Right lung (tissue), 10 donors: ENCODE data around the gene FGF13. TPM values are rescaled to one million over a fixed set of nuclear protein-coding genes. Genes with fewer than 3 reads are reported as not detected.

Experiments used
- DNase-seq, 2 donors: peaks; one replicate each; pipeline ENCODE4 v3.0.0-alpha.2; 2013
- long read RNA-seq, 8 donors: transcript quantifications; one replicate each; lab custom pipeline, GENCODE V29; 2026
- polyA plus RNA-seq, 5 donors: library from polyadenylated mRNA; unstranded; fragments of 120-200 nt; gene quantifications; one replicate each; pipeline versions ENCODE4 v1.2.1 to v1.2.3, GENCODE V29; 2013; ENCODE audit warnings: inconsistent platforms in 1 of 5, low replicate concordance in 1 of 5; ENCODE audit not compliant: insufficient read length in 5 of 5, insufficient read depth in 1 of 5

FGF13 gene
- 10 to 100 TPM in 4 of 5 donors, 1 to 10 TPM in 1; 9.2 to 12.5 (median 11.7) TPM for polyA plus RNA-seq
- long read RNA-seq, donor 1, full-length matches to known transcripts: 7 of 7 reads
- long read RNA-seq, donor 1, partial matches to known transcripts: 0 of 7 reads
- long read RNA-seq, donor 1, other reads (novel, unspliced or antisense): 0 of 7 reads
- long read RNA-seq, donor 2, full-length matches to known transcripts: 1 of 1 reads
- long read RNA-seq, donor 2, partial matches to known transcripts: 0 of 1 reads
- long read RNA-seq, donor 2, other reads (novel, unspliced or antisense): 0 of 1 reads
- long read RNA-seq, donor 3, full-length matches to known transcripts: 1 of 1 reads
- long read RNA-seq, donor 3, partial matches to known transcripts: 0 of 1 reads
- long read RNA-seq, donor 3, other reads (novel, unspliced or antisense): 0 of 1 reads
- long read RNA-seq, donor 4, full-length matches to known transcripts: 1 of 1 reads
- long read RNA-seq, donor 4, partial matches to known transcripts: 0 of 1 reads
- long read RNA-seq, donor 4, other reads (novel, unspliced or antisense): 0 of 1 reads
- long read RNA-seq, donor 5, full-length matches to known transcripts: 5 of 5 reads
- long read RNA-seq, donor 5, partial matches to known transcripts: 0 of 5 reads
- long read RNA-seq, donor 5, other reads (novel, unspliced or antisense): 0 of 5 reads
- long read RNA-seq, donor 6, full-length matches to known transcripts: 2 of 2 reads
- long read RNA-seq, donor 6, partial matches to known transcripts: 0 of 2 reads
- long read RNA-seq, donor 6, other reads (novel, unspliced or antisense): 0 of 2 reads
- long read RNA-seq, donor 7, full-length matches to known transcripts: 4 of 4 reads
- long read RNA-seq, donor 7, partial matches to known transcripts: 0 of 4 reads
- long read RNA-seq, donor 7, other reads (novel, unspliced or antisense): 0 of 4 reads
- long read RNA-seq, donor 8, full-length matches to known transcripts: 3 of 3 reads
- long read RNA-seq, donor 8, partial matches to known transcripts: 0 of 3 reads
- long read RNA-seq, donor 8, other reads (novel, unspliced or antisense): 0 of 3 reads

DNA sequence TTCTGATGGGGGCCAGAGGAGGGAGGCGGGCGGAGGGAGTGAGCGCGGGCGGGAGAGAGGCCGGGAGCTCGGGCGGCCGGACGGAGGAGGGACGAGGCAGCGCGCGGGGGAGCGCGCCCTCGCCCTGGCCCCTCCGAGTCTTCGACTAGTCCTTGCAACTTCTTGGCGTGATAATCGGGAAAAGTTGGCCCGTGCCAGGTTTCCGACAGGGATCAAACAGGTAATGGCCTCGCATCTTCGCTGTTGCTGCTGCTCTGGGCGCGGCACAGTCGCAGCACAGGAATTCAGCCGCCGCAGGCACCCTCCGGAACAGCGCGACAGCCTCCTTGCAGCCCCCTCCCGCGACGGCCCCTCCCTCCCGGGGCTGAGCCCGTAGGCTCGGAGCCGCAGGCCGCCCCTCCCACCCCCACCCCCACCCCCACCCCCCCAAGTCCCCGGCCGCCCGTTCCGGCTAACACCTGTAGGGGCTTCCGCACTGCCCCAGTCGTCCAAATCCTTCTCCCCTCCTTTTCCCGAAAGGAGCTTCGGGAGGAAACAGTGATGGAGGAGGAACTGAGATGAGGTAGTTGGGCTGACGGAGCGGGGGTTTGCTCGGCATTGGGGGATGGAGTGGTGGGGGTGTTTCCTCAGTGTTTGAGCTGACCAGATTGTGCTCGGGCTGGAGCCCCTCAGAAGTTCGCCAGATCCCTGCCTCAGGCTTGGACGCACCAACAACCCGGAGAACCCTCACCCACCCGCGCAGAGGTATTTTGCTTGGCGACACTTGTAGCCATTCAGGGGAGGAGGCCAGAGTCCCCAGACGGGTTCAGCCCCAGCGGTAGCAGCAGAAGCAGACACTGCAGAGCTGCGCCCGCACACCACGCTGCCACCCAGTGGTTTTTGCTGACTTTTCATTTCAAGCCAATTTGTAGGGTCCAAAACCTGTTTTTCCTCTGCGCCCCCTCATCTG lies at the start of gene FGF13:
TSS of gene FGF13 (minus strand) at position 319 of the 949 bp plus-strand sequence. CDS start 714 bp downstream, outside the sequence.
- peak in 1 of 2 donors; percentile 31 for DNase-seq

DNA sequence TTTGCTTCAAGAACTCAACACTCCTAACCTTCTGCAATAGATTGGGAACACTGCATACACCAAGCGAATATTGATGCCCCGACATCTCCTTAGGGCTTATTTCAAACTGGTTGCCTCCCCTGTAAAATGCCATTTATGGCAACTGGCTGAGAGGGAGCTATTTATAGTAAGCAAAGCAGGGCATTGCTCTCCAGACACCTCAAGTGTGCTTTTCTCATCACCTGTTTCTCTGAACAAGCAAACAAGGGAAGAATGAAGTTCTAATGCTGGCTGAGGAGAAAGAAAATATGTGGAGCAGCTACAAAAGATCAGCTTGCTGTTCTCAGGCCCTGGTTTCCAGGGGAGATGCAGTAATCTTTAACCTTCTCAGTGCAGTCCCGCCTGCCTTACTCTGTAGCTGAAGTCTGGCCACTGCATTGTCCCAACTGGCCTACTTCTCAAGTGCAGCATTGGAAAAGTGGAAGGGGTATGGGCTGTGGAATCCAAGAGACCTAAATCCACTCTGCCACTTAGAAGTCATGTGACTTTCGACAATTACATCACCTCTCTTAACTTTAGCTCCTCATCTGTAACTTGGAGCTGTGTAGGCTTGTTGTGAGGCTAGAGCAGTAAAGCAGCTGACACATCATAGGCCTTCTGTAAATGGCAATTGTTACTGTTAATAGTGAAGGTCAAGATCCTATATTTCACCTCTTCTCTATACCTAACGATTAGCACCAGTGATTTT lies 47.9 kb upstream of the FGF13 start:
- DNase-seq: no peak

DNA sequence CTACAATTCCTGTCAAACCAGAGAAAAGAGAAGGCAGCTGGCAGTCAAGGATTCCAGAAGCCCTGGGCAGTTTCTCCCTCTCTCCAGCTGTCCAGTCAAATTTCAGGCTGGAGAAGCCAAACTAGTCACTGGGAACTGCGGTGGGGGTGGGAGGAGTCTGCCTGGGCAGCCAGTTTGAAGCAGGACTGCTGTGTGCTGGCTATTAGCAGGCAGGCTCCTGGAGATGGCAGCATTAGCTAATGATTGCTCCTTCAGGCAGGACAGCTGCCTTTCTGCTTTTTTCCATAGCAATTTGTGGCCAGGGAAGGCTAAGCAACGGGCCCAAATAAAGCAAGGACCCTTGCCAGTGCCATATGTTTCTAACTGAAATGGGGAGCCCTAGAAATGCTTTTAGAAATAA lies 44.7 kb upstream of the FGF13 start:
- peak; percentile 48 to 60 for DNase-seq

DNA sequence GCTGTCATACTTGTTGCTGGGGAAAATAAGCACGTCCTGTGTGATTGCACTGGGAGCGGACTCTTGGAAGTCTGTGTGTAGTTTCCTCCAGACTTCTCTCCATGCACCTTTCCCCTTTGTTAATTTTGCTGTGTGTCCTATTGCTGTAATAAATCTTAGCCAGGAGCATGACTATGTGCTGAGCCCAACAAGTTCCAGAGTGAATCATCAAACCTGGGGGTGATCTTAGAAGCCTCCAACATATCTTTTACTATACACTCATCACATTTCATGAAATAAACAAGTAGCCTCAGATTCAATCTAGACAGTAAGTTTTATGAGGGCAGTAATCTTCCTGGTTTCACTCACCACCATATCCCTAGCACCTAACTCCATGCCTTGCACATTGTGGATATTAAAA lies 43.3 kb upstream of the FGF13 start:
- no peak for DNase-seq

DNA sequence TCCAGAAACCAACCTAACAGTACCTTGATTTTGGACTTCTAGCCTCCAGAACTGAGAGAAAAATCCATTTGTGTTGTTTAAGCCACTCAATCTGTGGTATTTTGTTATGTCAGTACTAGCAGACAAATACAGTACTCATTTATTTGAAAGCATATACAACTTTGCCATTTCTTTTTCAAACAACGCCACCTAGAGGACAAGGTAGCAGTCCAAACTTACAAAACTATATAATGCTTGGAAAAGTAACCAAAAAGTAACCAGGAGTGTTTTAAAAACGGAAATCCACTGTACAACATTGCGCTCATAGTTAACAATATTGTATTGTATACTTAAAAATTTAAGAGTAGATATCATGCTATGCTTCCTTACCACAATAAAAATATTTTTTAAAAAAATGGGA lies 37.0 kb upstream of the FGF13 start:
- DNase-seq: no peak

DNA sequence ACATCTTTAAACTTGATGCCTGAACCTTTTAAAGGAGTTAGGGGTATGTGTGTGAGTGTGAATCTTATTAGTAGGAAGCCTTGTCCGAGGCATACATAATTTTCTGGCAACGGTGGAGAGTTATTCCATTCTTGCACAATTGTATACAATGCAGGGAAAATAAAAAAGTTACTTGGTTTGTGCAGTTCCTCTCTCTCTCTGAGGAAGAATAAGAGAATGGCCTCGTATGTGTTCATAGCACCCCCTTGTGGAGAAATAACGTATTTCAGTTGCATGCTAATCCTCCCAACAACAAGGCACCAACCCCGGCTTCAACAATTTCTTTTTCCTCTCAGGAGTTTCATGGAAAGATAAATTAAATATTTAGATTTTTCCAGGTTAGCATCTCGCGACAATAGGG lies 33.7 kb upstream of the FGF13 start:
- DNase-seq: peak; percentile 45 to 76

DNA sequence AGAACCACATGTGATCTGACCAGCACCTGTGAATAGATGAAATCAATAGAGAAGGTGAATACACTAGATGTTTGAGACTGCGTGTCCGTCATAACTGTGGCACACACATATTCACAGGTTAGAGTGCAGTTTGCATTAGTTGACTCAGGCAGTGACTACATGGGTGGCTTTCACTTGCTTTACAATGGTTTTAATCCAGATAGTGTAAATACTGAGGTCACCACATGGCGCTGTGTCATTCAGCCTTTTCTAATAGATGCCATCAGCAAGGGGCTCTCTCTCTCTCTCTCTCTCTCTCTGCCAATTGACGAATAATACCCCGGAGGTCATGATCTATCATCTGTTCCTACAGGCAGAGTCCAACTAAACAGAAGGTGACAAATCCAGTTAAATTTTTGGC lies 30.7 kb upstream of the FGF13 start:
- no peak for DNase-seq

DNA sequence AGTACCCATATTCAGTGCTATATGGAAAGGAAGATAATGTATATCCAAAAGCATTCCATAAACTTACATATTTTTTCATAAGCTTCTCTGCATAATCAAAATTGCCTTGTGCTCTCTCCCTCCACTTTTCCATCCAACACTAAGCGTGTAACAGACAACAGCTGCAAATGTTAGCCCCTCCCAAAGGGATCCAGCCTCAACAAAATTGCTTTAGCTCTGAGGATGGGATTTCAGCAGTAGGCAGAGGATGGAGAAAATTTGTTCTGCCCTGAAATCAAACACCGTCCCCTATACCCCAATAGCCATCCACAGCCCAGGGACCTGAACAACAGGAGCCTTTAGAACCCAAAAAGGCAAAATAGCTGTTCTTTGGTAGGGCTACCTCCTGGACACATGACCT lies 28.8 kb upstream of the FGF13 start:
- no peak for DNase-seq

DNA sequence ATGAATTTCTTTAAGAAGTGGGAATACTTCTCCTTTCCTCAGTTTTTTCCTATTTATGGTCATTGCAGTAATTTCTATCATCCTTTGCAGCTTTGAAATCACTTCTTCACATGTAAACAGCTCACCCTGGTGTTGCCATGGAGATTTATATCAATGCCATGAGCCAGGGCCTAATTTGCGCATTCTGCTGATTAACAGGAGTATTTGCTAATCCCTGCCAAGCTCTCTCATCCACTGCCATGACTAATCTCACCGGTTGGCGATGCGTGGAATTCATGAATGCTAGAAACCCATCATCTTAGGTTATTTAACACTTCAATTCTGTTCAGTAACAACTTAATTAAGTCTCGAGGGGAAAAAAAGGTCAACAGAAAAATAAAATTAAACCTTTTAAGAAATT lies 11.8 kb upstream of the FGF13 start:
- DNase-seq: no peak

DNA sequence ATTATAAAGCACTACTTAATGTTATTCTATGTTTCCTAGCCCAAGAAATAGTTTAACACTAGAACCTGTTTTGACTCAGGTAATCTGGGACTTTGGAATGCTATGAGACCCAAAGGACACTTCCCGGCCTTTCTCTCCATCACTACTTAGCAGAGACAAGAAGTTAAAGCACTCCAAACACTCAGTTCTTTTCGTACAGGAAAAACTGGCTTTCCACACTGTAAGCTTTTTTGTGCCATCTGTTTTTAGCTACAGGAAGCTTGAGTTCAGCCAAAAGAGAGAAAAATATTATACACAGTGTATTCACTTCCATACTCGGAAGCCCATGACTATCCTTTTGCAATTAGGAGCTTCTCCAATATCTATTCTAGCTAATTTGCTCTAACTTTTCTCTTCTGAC lies 7.9 kb upstream of the FGF13 start:
- peak in 1 of 2 donors; percentile 5 for DNase-seq

DNA sequence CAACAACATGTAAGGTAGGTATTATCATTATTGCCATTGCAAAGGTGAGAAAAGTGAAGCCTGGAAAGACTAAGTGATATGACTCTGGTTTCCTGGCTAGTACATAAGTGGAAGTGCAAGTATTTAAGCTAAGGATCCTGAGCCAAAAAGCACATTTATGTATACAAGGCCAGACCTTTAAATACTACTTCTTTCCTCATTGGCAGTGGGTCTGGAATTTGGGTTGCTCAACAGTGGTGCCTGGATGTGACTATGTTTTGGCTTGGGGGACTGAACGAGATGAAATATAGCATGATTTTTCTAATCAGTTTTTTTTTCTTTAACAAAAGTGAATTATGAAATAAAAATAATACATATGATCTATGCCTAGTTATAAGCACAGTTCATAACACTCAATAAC lies 7.4 kb upstream of the FGF13 start:
- DNase-seq: peak; percentile 45 to 50

DNA sequence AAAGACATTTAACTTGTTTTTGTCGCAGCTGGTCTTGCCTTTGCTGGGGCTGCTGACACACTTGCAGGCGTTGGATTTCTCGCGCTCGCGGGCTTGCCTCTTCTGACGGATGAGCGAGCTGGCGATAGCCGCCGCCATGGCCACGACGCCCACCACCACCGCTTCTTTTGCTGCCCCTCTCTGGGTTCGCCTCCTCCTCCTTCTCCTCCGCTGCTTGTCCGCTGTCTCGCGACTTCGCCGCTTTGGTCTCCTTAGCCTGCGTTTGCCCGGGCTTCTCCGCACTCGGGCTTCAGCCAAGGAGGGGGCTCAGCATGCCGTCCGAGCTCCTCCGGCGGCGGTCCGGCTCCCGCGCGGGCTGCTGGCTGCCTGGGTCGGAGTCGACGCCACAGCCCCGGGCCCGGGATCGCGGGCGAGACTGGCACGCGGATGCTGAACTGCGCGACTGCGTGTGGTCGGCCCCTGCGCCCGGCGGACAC lies 613 bp downstream of the FGF13 start:
- peak in 1 of 2 donors; percentile 24 for DNase-seq

DNA sequence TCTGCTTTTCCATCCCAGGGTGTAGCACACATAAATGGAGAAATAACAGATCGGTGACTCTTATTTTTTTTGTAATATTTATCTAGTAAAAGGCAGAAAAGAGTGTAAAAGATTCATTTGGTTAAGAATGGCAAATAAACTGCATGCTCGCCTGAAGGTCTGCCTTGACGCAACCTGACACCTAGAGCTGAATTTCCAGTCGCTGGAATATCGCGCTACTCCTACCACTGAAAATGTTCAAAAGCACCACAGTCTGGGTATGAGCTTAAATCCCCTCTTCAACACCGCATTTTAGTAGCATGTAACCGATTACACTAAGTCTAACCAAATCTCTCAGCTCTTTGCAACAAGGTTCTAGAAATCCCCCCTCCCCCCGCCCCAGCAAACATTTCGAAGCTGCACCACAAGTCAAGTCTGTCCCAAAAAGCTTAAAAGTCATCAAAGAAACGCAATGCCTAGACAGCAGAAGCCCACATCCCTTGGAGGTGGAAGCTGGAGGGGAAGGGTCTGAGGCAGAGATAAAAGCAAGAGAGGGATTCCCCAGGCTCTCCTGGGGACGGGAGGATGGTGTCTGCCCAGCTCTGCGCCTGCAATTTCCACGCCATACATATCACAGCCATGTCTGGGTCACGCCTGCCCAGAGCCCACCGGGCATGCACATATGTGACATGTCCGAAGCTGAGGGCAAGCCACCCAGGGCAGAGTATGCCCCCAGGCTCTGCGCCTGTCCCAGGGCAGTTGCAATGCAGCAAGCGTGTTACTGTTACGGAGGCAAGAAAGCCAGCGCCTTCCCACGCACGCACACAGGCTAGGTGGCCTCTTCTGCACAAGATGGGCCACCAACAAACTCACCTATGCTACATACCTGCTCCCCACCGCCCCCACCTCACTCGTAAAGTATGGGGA lies 1.4 kb downstream of the FGF13 start:
- peak in 1 of 2 donors; percentile 9 for DNase-seq

DNA sequence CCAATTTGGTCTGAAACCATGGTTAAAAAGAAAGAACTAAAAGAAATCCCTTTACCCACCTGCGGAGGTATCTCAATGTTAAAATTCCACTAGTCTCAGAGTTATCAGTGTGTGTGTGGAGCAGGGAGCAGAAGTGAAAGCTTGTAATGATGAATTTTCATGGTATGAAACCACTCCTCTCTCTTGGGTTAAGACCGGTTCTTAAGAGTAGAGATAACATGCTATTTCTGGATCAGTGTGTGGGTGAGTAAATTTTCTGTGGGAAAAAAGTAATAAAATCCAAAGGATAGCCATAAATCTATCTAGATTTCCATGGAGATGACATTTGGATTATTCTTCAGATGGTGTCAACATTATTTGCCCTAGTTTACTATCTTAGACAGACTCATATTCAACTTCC lies 3.2 kb downstream of the FGF13 start:
- no peak for DNase-seq

DNA sequence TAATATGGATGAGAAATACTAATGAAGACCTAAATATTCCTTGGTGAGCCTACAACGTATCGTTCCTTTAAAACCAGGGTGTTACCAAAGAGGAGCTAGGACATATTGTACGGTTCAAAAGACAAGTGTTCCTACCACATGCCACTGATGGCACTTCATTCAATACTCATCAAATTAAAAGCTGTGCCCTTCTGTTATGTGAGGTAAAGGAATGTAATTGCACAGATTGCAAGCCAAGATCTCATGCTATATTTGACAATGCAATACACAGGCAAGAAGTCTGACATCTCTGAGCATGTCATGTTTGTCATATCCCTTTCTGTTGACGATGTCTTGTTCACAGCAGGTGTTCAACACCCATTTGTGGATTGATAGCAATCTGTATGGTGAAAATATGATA lies 6.9 kb downstream of the FGF13 start:
- DNase-seq: no peak

DNA sequence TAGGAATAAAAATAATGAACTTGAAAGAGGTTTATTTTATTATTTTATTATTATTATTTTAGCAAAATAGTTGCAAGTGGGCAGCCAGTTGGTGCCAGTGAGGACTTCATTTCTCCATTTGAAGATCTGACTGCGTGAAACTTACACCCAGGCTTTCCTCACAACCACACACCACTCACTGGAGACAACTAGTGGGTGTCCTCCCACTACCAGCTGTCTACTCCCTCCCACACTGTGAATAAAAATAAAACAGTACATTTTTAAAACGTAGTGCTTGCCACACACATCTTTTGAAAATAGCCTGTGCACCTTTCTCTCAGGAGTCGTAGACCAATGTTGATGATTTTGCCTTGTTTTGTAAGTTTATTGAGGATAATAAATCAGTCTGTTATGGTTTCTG lies 7.4 kb downstream of the FGF13 start:
- DNase-seq: no peak

DNA sequence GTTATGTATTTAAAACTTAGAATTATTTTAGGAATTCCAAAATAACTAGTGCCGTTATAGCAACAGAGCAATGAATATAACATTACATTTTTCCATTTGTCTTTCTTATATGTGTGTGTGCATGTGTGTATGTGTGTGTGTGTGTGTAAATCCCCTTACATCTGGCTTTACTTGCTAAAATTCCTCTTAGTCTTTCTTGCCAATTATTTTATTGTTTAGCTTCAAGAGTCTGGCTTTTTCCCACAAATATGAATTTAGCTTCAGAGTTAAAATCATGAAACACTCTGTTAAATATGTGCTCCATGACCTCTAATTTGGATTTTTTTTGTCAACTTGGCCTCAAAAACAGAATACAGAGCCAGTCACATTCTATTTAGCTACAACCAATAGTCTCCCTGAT lies 18.9 kb downstream of the FGF13 start:
- peak; percentile 50 to 54 for DNase-seq

DNA sequence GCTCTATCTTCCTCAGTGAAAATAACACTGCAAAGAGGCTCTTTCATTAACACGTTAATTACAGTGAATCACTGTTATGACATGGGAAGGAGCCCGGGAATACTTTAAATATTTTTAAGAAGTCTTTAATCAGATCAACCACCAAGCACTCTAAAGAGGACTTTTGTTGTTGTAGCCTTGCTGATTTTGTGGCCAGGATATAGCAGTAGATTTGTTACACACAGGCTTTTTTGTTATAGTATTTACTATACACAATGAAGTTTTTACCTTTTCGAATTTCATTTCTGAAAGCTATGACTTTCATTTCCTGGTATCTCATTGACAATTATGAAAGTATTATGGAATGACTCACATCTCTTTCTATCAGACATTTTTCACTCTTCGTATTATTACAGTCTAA lies 20.3 kb downstream of the FGF13 start:
- no peak for DNase-seq

DNA sequence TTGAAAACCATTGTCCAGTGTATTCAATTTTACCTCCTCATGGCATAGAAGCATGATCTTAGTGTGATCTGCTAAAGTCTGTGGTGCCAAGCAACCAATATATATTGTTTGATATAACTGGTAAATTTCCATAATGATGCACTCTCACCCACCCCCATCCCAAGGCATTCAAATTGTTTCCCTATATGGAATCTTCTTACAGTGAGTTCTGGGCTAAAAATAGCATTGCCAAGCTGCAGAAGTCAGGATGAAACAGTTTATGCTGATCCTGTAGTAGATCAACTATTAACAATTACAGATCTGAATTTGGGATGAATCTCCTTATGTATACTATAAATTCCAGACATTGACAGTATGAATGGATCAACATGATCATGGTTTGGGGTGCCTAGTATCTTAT lies 20.9 kb downstream of the FGF13 start:
- DNase-seq: no peak
